Measurements from ENCODE around the gene PAMR1.

PAMR1 gene

DNA sequence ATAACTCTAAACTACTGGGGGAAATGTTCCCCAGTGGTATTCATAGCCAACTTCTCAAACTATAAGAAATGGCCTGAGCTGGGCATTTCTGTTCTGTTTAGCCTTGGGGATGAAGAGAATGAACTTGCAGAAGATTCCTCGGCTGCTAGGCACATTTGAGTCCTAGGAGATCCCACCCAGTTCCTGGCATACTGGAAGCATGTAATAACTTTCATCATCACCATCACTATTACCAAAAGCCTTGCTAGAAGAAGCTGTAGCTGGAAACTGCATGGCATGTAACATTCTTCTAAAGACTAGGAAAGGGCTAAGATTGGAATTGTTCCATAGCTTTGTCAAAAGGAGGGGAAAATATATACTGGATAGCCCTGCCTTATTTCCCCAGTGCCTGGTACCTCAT is 65.9 kb downstream of the PAMR1 start:
- no peak for DNase-seq (ENCODE audit: low read depth in 2 of 2)

GRCh38 chr11:35458846-35459245 is 66.6 kb downstream of the PAMR1 start:
- no peak for DNase-seq (ENCODE audit: low read depth in 2 of 2)

- DNase-seq (ENCODE audit: low read depth in 2 of 2), result no peak
Observed at GRCh38 chr11:35454362-35454761, 71.1 kb downstream of the PAMR1 start.

DNA sequence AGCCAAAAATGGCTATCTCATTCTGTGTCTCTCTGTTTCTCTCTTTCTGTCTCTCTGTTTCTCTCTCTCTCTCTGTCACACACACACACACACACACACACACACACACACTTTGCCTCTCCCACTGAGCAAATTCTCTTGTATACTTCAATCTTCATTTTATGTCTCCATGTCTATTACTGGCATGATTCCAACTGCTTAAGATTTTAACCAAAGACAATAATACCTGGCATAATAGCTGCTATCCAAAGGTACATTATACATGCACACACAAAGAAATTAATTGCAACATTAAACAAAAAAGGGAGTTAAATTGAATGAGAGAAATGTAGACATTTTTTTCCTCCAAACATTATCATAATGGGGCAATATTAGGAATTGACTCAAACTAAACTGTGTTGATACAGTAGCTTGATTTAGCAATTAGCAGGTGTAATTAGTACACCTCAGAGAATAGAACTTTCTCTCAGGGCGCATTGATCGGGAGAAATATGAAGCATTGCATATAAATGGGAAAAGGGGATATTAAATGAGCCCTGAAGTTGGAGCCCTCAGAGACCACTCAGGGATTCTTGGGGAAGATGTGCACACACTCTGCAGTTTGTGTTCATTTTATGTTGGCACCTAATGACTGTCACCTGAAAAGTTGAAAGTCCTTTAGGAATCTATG is 88.7 kb downstream of the PAMR1 start:
- DNase-seq (ENCODE audit: low read depth in 2 of 2), result no peak

- DNase-seq (ENCODE audit: low read depth in 2 of 2), result no peak
Observed at GRCh38 chr11:35433588-35433987, 91.8 kb downstream of the PAMR1 start.

- no peak for DNase-seq (ENCODE audit: low read depth in 2 of 2)
Observed at GRCh38 chr11:35432464-35432863, 93.0 kb downstream of the PAMR1 start.

- DNase-seq (ENCODE audit: low read depth in 2 of 2), result no peak
Observed at GRCh38 chr11:35427071-35427470, 98.3 kb downstream of the PAMR1 start.

GRCh38 chr11:35426351-35426750 is 99.1 kb downstream of the PAMR1 start:
- no peak for DNase-seq (ENCODE audit: low read depth in 2 of 2)

GRCh38 chr11:35425603-35426212 is 99.7 kb downstream of the PAMR1 start:
- DNase-seq (ENCODE audit: low read depth in 2 of 2), result no peak

- DNase-seq (ENCODE audit: low read depth in 2 of 2), result no peak
Observed at GRCh38 chr11:35424157-35424940, 101.1 kb downstream of the PAMR1 start.

DNA sequence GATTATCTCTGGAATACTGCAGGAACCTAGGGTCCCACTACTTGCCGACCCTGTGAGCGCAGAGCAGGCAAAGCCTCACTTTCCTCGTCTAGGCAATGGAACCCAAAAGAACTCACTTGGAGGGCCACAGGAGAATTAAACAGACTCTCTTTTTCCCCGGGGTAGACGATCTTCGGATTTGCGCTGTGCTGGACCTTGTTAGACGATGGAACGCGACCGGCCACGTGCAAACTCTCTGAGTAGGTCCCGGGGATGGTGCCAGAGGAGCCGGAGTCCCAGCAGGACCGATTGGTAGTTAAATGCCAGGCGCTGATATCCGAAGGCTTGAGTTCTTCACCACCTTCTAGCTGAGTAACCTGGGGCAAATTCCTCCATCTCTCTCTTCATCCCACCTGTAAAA is 105.0 kb downstream of the PAMR1 start:
- DNase-seq (ENCODE audit: low read depth in 2 of 2), result no peak

DNA sequence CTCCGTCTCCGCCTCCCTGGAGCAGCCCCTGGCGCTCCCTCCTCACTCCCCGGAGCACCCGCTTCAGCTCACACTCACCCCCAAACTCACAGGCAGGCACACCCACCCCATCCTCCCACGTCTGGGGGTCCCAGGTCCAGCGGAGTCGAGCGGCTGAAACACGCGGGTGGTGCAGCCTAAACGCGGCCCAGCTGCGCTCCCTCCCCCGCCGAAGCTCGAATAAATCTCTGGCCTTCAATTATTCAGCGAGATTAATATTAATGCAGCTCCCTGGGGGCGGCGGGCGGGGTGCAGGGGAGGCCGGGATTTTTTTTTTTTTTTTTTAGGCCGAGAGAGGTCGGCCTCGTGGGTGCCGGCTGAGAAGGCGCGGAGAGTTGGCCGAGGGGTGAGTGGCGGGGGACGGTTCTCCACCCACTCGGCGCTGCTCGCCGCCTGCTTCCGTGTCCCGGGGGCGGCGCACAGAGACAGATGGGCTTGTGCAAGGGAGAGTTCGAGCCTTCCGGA is 105.5 kb downstream of the PAMR1 start:
- no peak for DNase-seq (ENCODE audit: low read depth in 2 of 2)

DNA sequence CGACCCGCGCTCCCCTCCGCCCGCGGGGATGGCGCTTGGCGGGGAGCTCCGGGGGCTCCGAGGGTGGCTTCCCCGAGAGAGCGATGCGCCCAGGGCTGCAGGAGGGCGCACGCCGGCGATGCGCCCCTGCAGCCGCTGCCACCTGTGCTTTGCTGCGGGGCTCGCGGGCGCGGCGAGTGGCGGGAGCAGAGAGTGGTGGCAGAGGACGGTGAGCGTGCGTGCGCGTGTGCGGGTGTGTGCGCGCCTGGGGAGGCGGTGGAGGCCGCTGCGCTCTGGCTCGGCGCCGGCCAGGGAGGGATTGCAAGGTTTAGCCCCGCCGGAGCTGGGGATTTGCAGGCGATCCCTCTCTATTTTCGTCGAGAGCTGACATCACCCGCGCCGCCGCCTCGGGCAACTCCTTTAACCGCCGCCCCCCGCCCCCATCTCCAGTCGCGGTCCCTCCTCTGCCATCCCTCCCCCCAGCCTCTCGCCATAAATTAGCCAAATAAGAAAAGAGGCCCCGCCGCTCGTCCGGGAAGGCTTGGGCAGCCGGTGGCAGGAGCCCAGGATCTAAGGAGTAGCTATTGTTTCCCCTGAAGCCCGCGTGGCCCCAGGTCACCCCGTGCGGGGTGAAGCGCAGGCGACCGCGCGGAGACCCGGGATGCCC is 106.1 kb downstream of the PAMR1 start, which contains the start of gene SLC1A2:
Gene SLC1A2, minus strand, starts transcription at position 375 of the 646 bp plus-strand sequence. CDS start 592 bp downstream, outside the sequence.
- DNase-seq (ENCODE audit: low read depth in 2 of 2), result no peak

DNA sequence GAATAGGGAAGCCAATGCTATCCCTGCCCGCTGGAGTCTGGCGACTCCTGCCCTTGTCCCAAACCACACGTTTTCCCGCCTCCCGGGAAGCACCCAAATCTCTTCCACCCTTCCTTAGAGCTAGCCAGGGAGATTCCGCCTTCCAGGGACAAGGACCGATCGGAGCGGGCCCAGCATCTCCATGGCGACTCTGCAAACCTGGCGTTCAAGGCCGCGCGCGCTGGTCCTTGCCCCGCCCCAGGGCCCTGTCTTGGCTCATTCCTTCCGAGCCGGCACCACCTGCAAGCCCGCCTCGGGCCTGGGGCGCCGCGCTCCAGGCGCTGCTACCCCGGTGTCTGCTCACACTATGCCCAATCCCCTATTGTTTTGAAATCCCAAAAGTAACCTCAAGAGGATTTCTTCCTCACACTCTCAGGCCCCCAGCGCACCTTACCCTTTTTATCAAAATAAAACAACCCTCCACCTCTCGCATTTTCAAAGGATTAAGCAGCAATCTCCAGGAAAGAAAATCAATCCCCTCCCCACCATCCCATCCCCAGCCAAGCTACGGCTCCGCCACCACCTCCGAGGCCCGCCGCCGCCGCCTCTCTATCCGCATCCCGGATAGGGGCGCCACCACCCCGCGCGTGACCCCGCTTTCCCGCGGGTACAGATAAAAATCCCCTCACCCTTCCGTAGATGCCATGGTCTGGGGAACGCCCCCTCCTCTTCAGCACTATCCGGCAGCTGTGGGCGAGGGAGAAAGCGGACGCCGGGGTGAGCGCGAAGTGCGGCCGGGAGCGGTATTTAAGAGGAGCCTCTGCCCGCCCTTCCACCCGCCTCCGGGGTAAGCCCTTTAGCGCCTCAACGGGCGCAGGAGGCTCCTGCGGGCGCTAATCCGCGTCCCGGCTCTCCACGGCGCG is 106.9 kb downstream of the PAMR1 start:
- no peak for DNase-seq (ENCODE audit: low read depth in 2 of 2)

DNA sequence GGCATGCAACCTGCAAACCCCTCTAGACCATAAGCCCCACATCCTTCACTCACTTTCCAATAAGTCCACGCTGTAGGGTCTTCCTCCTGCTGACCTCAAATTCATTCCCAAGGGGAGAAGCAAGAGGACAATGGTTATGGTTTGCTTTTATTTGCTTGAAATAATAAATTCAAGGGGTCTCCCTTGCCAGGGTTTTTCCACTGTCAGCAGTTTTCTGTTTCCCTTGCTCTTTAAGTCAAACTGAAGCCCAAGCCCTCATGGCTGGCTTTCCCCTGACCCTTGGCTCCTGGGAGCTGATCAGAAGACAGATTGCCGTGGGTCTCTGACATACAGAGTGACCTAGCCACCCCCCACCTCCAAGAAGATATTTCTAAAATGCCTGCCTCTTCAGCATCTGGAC is 109.9 kb downstream of the PAMR1 start:
- DNase-seq (ENCODE audit: low read depth in 2 of 2), result no peak

- no peak for DNase-seq (ENCODE audit: low read depth in 2 of 2)
Observed at GRCh38 chr11:35414776-35415175, 110.6 kb downstream of the PAMR1 start.

GRCh38 chr11:35414311-35414710 is 111.1 kb downstream of the PAMR1 start:
- DNase-seq (ENCODE audit: low read depth in 2 of 2), result no peak

DNA sequence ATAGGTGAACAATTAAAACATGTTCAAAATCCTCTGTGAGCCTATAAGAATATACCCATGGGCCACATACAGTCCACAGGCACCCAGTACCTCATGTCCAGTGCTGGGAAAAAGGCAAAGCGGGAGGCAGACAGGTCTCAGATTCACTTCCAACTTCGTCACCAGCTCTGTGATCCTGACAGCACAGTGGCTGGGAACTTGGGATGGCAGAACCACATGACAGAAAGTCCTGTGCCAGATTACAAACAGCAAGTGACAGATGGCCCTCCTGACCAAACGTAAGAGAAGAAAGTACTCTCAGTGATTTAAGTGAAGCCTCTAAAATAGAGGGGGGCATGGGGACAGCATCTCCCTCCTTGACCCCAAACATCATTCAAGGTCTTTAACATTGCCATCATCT is 111.8 kb downstream of the PAMR1 start:
- DNase-seq (ENCODE audit: low read depth in 2 of 2), result no peak

- no peak for DNase-seq (ENCODE audit: low read depth in 2 of 2)
Observed at GRCh38 chr11:35412285-35412684, 113.1 kb downstream of the PAMR1 start.

DNA sequence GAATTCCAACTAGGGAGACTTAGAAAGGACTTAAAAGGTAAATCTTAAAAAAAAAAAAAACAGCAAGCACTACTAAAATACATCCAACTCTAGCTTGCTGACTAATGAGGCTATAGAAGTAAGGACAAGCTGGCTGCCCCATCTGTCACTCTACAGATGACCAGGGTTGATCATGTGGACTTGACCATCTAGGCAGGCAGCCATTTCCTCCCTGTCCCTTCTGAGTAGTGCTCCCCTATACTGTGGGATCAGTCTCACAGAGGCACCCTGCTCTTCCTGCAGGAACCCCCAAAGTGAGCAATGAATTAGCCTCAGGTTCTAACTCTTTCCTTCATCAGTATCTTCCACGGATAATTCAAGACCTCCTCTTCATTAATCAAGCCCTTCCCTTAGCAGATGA is 118.4 kb downstream of the PAMR1 start:
- no peak for DNase-seq (ENCODE audit: low read depth in 2 of 2)

DNA sequence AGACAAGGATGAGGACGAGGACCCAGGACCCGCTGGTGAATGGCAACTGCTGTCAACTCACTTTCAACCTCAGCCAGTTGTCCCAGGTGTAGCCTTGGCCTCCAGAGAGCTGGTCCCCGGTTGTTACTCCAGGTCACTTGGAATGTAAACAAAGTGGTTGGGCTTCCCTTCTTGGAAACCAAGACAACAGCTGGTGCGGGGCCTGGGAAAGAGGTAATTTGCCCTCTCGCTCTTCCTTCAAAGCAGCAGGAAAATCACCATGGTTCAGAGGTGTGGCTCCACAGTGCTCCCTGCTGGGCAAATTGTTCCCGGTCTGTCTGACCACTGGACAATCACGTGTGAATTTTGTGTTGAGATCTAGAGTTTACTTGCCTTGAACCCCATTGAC is 121.0 kb downstream of the PAMR1 start:
- DNase-seq (ENCODE audit: low read depth in 2 of 2), result no peak
